B cell (primary cell): ENCODE results near the gene FMNL1. TPM values are rescaled to one million over a fixed set of nuclear protein-coding genes. Genes with fewer than 3 reads are reported as not detected.
A peak's percentile ranks its signal among the peaks of the same experiment; 100 is the strongest.

ENCODE experiments used
- ATAC-seq: fragments of 200-7000 bp; cut with Tn5 transposase; one replicate; pipeline ENCODE4 v1.10.0; 2021; ENCODE audit warnings: low read depth, mild to moderate bottlenecking, moderate number of reproducible peaks, moderate library complexity
- CTCF ChIA-PET: fragments of 350-600 bp; sonication (Branson Sonifier 250); formaldehyde crosslinking; loops from one replicate; lab custom pipeline; 2021; ENCODE audit warnings: antibody characterized with exemption, inconsistent platforms; lab: Charles Lee
- POLR2A ChIA-PET: fragments of 350-600 bp; sonication (Branson Sonifier 250); formaldehyde crosslinking; loops from one replicate; lab custom pipeline; 2021; ENCODE audit warnings: antibody characterized with exemption; lab: Charles Lee
- DNase-seq: peaks from one replicate; pipeline ENCODE4 v3.0.0; 2013
- H2AFZ ChIP-seq: 2 replicates; pipeline ENCODE4 v1.6.1; 2012; ENCODE audit warnings: mild to moderate bottlenecking, low read depth, low read length; ENCODE audit not compliant: insufficient read depth, poor library complexity, severe bottlenecking
- H3K27ac ChIP-seq, 2 donors: 1 replicate in 1 of 2; 2 replicates in 1 of 2; pipeline ENCODE4 v1.5.1; 2012 to 2013; ENCODE audit warnings: low read length in 2 of 2, mild to moderate bottlenecking in 2 of 2, moderate library complexity in 1 of 2
- H3K27me3 ChIP-seq, 4 experiments: fragments of 200-600 bp in 1 of 4; sonication (generic) in 1 of 4; replicated peaks in 1 of 4; 1 replicate in 2 of 4; 2 replicates in 2 of 4; pipeline versions ENCODE4 v1.6.1 to v1.7.0; 2013 to 2016; ENCODE audit warnings: low read length in 3 of 4, mild to moderate bottlenecking in 2 of 4, mixed read lengths in 1 of 4, moderate library complexity in 1 of 4; ENCODE audit not compliant: insufficient read depth in 4 of 4, control insufficient read depth in 3 of 4; ENCODE audit errors: control extremely low read depth in 1 of 4
- H3K36me3 ChIP-seq, 2 experiments: replicated peaks in 1 of 2; 1 replicate in 1 of 2; 2 replicates in 1 of 2; pipeline versions ENCODE4 v1.6.1 to v1.7.1; 2013; ENCODE audit warnings: low read length in 1 of 2; ENCODE audit not compliant: insufficient read depth in 2 of 2, control insufficient read depth in 1 of 2; ENCODE audit errors: control extremely low read depth in 1 of 2, extremely low read depth in 1 of 2
- H3K4me1 ChIP-seq, 2 donors: fragments of 200-600 bp in 1 of 2; sonication (generic) in 1 of 2; 1 replicate in 1 of 2; 2 replicates in 1 of 2; pipeline versions ENCODE4 v1.5.1 to v1.6.1; 2013 to 2017; ENCODE audit warnings: low read length in 2 of 2; ENCODE audit not compliant: control insufficient read depth in 2 of 2, insufficient read depth in 2 of 2
- H3K4me2 ChIP-seq: replicated peaks from 2 replicates; pipeline ENCODE3; 2012; ENCODE audit warnings: mild to moderate bottlenecking, low read depth, low read length; ENCODE audit not compliant: poor library complexity, severe bottlenecking
- H3K4me3 ChIP-seq, 5 experiments: fragments of 200-600 bp in 1 of 5; sonication (generic) in 1 of 5; 1 replicate in 3 of 5; 2 replicates in 2 of 5; pipeline versions ENCODE4 v1.5.1 to v1.7.0; 2011 to 2016; ENCODE audit warnings: low read length in 4 of 5, mild to moderate bottlenecking in 4 of 5, low read depth in 2 of 5, control low read depth in 1 of 5, moderate library complexity in 1 of 5; ENCODE audit not compliant: insufficient read depth in 1 of 5; ENCODE audit errors: control extremely low read depth in 1 of 5, extremely low read depth in 1 of 5
- H3K79me2 ChIP-seq: fragments of 200-600 bp; sonication (generic); one replicate; pipeline ENCODE4 v1.6.0; 2016; ENCODE audit warnings: low read length; ENCODE audit not compliant: control insufficient read depth, insufficient read depth
- H3K9ac ChIP-seq: fragments of 200-600 bp; sonication (generic); 2 replicates; pipeline ENCODE4 v1.6.1; 2017; ENCODE audit warnings: mild to moderate bottlenecking, low read length, moderate library complexity
- H3K9me3 ChIP-seq, 3 donors: one replicate each; pipeline versions ENCODE4 v1.6.1 to v1.7.1; 2013; ENCODE audit warnings: low read length in 2 of 3; ENCODE audit not compliant: control insufficient read depth in 2 of 3, insufficient read depth in 1 of 3; ENCODE audit errors: control extremely low read depth in 1 of 3
- H4K20me1 ChIP-seq: 2 replicates; pipeline ENCODE4 v1.6.0; 2012; ENCODE audit warnings: mild to moderate bottlenecking, low read length; ENCODE audit not compliant: insufficient read depth, control insufficient read depth, poor library complexity, severe bottlenecking
- H3K27ac Mint-ChIP-seq: one replicate; pipeline ENCODE4 v1.8.0; 2021; ENCODE audit warnings: mixed read lengths
- H3K27me3 Mint-ChIP-seq: one replicate; pipeline ENCODE4 v1.8.0; 2021; ENCODE audit warnings: mixed read lengths
- H3K4me1 Mint-ChIP-seq: one replicate; pipeline ENCODE4 v1.8.0; 2021; ENCODE audit warnings: mixed read lengths
- H3K4me3 Mint-ChIP-seq: one replicate; pipeline ENCODE4 v1.8.0; 2021; ENCODE audit warnings: mixed read lengths
- H3K9me3 Mint-ChIP-seq: one replicate; pipeline ENCODE4 v1.8.0; 2022; ENCODE audit warnings: mixed read lengths; ENCODE audit not compliant: insufficient read depth
- EZH2 ChIP-seq: IDR thresholded peaks from 2 replicates; pipeline ENCODE4 v1.6.1; 2012; ENCODE audit warnings: borderline replicate concordance, low read depth, mild to moderate bottlenecking, moderate library complexity, low read length; ENCODE audit not compliant: insufficient read depth, poor library complexity, severe bottlenecking
- WGBS: methylation state at CpG from one replicate; pipeline ENCODE4 v1.1.5; 2013; ENCODE audit warnings: missing lambda C conversion rate; ENCODE audit not compliant: insufficient coverage; 5-methylcytosine and 5-hydroxymethylcytosine counted together
- intact Hi-C: fragments of 100-400 bp; cut with micrococcal nuclease; formaldehyde crosslinking; loops from one replicate; pipeline ENCODE4 v1.10.0; 2022
- polyA plus RNA-seq: library from polyadenylated mRNA; depleted of rRNA; stranded (reverse); fragments of >200 nt; gene quantifications from 2 replicates; pipeline ENCODE4 v1.2.3, GENCODE V29; 2012
- total RNA-seq, 2 donors: library from RNA; stranded (reverse); fragments of 120-200 nt in 1 of 2; gene quantifications; 1 replicate in 1 of 2; 2 replicates in 1 of 2; pipeline versions ENCODE4 v1.2.3 to v1.2.4, GENCODE V29; 2013 to 2022
- TF ChIP-seq, protein P1 (sequence below): fragments of 200-600 bp; IDR thresholded peaks from one replicate; pipeline ENCODE4 v1.8.0; 2022; ENCODE audit warnings: antibody characterized with exemption, mild to moderate bottlenecking

The FMNL1 gene
- total and polyA plus RNA-seq, 2 donors (not counting 1 experiment from before 2014, with no cell fraction given): 386 to 663 TPM

DNA sequence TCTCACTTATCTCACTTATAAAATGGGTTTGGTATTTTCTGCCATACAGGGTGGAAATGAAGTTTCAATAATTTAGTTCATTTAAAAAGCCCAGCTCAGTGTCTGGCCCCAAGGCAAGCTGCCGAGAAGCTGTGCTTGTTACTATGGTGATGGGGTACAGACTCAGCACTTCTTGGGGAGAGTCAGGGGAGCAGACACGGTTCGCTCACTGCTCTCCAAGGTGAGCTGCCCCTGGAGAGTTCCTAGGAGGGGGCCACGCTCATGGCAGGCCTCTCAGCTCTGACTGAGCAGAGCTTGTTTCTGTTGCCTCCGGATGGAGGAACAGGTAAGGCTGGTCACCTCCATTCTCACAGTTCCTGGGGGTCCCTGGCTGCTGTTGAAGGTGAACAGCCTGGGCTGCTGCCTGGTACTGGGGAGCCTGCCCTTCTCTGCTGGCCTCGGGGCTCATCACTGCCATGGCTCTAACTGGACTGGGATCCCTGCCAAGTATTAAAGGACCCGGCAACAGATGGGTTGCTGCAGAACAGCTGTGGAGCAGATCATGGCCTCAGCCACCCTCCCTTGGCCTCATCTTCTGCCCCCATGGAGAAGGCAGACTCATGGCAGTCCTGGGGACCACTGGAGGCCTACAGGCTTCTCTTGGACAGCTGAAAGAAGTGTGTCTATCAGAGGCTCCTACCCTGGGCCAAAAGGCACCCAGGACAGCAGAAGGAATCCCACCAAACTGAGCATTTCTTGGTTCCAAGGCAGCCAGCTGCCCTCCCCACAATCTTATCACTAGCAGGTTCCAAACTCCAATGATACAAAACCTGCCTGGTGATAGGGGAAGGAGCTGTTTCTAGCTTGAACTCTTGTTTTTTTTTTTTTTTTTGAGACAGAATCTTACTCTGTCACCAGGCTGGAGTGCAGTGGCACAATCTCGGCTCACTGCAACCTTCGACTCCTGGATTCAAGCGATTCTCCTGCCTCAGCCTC is 66.1 kb downstream of the FMNL1 start:
- Histone ChIP-seq H3K27ac (peak overlapping the region in 1 of 2 donors; percentile 21), H3K79me2 (peaks cover 77% of the 10 kb centered on the region), H3K4me2 (no peak overlapping the region), H2AFZ (no peak overlapping the region), H3K27me3 (no peaks in the 10 kb centered on the region), H3K9ac (no peak overlapping the region), H3K36me3 (peaks cover 2 to 86% of the 10 kb centered on the region in 2 experiments), H3K4me1 (peaks cover 24 to 36% of the 10 kb centered on the region in 2 donors), H3K4me3 (no peak overlapping the region), H4K20me1 (peaks cover 51% of the 10 kb centered on the region), H3K9me3 (no peaks in the 10 kb centered on the region)
- no peaks in the 10 kb centered on the region for H3K9me3 Mint-ChIP-seq
- TF ChIP-seq, protein P1, sequence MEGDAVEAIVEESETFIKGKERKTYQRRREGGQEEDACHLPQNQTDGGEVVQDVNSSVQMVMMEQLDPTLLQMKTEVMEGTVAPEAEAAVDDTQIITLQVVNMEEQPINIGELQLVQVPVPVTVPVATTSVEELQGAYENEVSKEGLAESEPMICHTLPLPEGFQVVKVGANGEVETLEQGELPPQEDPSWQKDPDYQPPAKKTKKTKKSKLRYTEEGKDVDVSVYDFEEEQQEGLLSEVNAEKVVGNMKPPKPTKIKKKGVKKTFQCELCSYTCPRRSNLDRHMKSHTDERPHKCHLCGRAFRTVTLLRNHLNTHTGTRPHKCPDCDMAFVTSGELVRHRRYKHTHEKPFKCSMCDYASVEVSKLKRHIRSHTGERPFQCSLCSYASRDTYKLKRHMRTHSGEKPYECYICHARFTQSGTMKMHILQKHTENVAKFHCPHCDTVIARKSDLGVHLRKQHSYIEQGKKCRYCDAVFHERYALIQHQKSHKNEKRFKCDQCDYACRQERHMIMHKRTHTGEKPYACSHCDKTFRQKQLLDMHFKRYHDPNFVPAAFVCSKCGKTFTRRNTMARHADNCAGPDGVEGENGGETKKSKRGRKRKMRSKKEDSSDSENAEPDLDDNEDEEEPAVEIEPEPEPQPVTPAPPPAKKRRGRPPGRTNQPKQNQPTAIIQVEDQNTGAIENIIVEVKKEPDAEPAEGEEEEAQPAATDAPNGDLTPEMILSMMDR: no peak
- no peak for TF ChIP-seq EZH2
- no peak overlapping the region for H3K4me3 Mint-ChIP-seq
- no peak for DNase-seq
- intact Hi-C loops: no loop called here
- CTCF ChIA-PET: interaction anchor here (0.7 to 2.9 kb wide), 8 partner anchors 10 to 138 kb away, joined by 3 to 19 read pairs (median 4); partner anchors contain the start of gene MAP3K14
- peak overlapping the region; percentile 43 for H3K27ac Mint-ChIP-seq
- H3K27me3 Mint-ChIP-seq: no peaks in the 10 kb centered on the region
- 76% methylated on average over 10 of the region's 10 CpGs for WGBS
- H3K4me1 Mint-ChIP-seq: peaks cover 29% of the 10 kb centered on the region
- POLR2A ChIA-PET: interaction anchor here (0.6 to 1.3 kb wide), 4 partner anchors 8 to 42 kb away, joined by 3 to 7 read pairs (median 4); no protein-coding TSS in a partner anchor
- no peak for ATAC-seq

DNA sequence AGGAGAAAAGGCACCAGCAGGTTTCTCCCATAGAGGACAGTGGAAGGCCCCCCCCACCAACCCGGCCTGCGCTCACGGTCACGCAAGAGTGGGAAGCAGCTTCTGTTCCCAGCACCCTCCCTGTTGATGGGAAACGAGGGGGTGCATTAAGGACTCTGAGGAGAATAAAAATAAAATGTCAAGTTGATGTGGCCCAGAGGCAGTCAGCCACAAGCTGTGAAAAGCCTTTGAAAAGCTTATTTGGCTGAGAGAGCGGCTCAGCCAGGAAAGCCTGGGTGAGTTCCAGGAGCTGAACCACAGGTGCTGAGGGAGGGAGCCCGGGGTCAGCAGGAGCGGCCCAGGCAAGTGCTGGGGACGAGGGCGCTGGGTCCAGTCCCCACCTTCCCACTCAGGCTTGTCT is 67.1 kb downstream of the FMNL1 start:
- Mint-ChIP-seq H3K4me3 (no peak overlapping the region), H3K9me3 (no peaks in the 10 kb centered on the region), H3K4me1 (peaks cover 39% of the 10 kb centered on the region), H3K27ac (no peak overlapping the region), H3K27me3 (no peaks in the 10 kb centered on the region)
- DNase-seq (no peak), ATAC-seq (no peak)
- H4K20me1 ChIP-seq: peaks cover 61% of the 10 kb centered on the region
- peaks cover 33 to 45% of the 10 kb centered on the region in 2 donors for H3K4me1 ChIP-seq
- no peak overlapping the region for H3K27ac ChIP-seq
- H3K4me2 ChIP-seq: no peak overlapping the region
- intact Hi-C loops: no loop called here
- no peaks in the 10 kb centered on the region for H3K9me3 ChIP-seq
- peaks cover 78% of the 10 kb centered on the region for H3K79me2 ChIP-seq
- H3K9ac ChIP-seq: no peak overlapping the region
- TF ChIP-seq, protein P1: no peak
- no peak for TF ChIP-seq EZH2
- no peak overlapping the region for H2AFZ ChIP-seq
- H3K4me3 ChIP-seq: no peak overlapping the region
- no peaks in the 10 kb centered on the region for H3K27me3 ChIP-seq
- H3K36me3 ChIP-seq: peaks cover 3 to 84% of the 10 kb centered on the region in 2 experiments
- CTCF ChIA-PET: interaction anchor here (0.7 to 2.9 kb wide), 6 partner anchors 11 to 99 kb away, joined by 3 to 19 read pairs (median 9); partner anchors contain the start of gene MAP3K14
- 97% methylated on average over 7 of the region's 10 CpGs for WGBS
- POLR2A ChIA-PET: interaction anchor here (0.5 to 1.2 kb wide), 3 partner anchors 26 to 69 kb away, joined by 4 to 7 read pairs (median 5); no protein-coding TSS in a partner anchor
